Activated CD4-positive, CD25-positive, alpha-beta regulatory T cell treated with anti-CD3 and anti-CD28 coated beads, Interleukin-2, amount 50 U/mL, for 16 hours (primary cell): ENCODE measurements around the gene PELI1.

Source experiments
- DNase-seq: peaks from one replicate; pipeline ENCODE4 v3.0.0-alpha.2; 2020; ENCODE audit warnings: low read depth, low spot score

The PELI1 gene

GRCh38 chr2:64157792-64158191 lies 13.6 kb upstream of the PELI1 start:
- DNase-seq: no peak

- DNase-seq: no peak
Observed at GRCh38 chr2:64153811-64154210, 9.6 kb upstream of the PELI1 start.

GRCh38 chr2:64151476-64151875 lies 7.3 kb upstream of the PELI1 start:
- DNase-seq: no peak

- DNase-seq: no peak
Observed at GRCh38 chr2:64145714-64146113, 1.5 kb upstream of the PELI1 start.

- DNase-seq: no peak
Observed at GRCh38 chr2:64145119-64145518, 899 bp upstream of the PELI1 start.

GRCh38 chr2:64143169-64144056 lies 807 bp downstream of the PELI1 start:
- DNase-seq: no peak

- DNase-seq: no peak
Observed at GRCh38 chr2:64142741-64143168, 1.5 kb downstream of the PELI1 start.

GRCh38 chr2:64141674-64142405 lies 2.4 kb downstream of the PELI1 start:
- no peak for DNase-seq

- no peak for DNase-seq
Observed at GRCh38 chr2:64140665-64141200, 3.5 kb downstream of the PELI1 start.

GRCh38 chr2:64139956-64140355 lies 4.3 kb downstream of the PELI1 start:
- DNase-seq: no peak

- DNase-seq: no peak
Observed at GRCh38 chr2:64137996-64138395, 6.2 kb downstream of the PELI1 start.

- no peak for DNase-seq
Observed at GRCh38 chr2:64137567-64137966, 6.7 kb downstream of the PELI1 start.

- no peak for DNase-seq
Observed at GRCh38 chr2:64135421-64135820, 8.8 kb downstream of the PELI1 start.

GRCh38 chr2:64134813-64135212 lies 9.4 kb downstream of the PELI1 start:
- no peak for DNase-seq

- no peak for DNase-seq
Observed at GRCh38 chr2:64133828-64134227, 10.4 kb downstream of the PELI1 start.

- no peak for DNase-seq
Observed at GRCh38 chr2:64133354-64133753, 10.9 kb downstream of the PELI1 start.

- DNase-seq: no peak
Observed at GRCh38 chr2:64130333-64130732, 13.9 kb downstream of the PELI1 start.

- DNase-seq: no peak
Observed at GRCh38 chr2:64128943-64129391, 15.3 kb downstream of the PELI1 start.

- no peak for DNase-seq
Observed at GRCh38 chr2:64128406-64128805, 15.8 kb downstream of the PELI1 start.

GRCh38 chr2:64127119-64127518 lies 17.1 kb downstream of the PELI1 start:
- DNase-seq: no peak

- no peak for DNase-seq
Observed at GRCh38 chr2:64126601-64127000, 17.6 kb downstream of the PELI1 start.

- DNase-seq: no peak
Observed at GRCh38 chr2:64124571-64124970, 19.6 kb downstream of the PELI1 start.

GRCh38 chr2:64124168-64124567 lies 20.1 kb downstream of the PELI1 start:
- no peak for DNase-seq
